Caco-2 (cell line): ENCODE results near the gene MAGI1. TPM values are rescaled to one million over a fixed set of nuclear protein-coding genes. Genes with fewer than 3 reads are reported as not detected.

Experiments
- BruUV-seq: library from RNA; stranded (reverse); fragments of 400-500 nt; replicated peaks from 2 replicates; lab custom pipeline; 2021; lab: Mats Ljungman, UMichigan
- CTCF ChIA-PET: fragments of 300-600 bp; sonication (Branson Sonifier 250); formaldehyde crosslinking; loops from one replicate; lab custom pipeline; 2022; ENCODE audit warnings: antibody characterized with exemption; lab: Charles Lee
- POLR2A ChIA-PET: fragments of 300-600 bp; sonication (Branson Sonifier 250); formaldehyde crosslinking; loops from one replicate; lab custom pipeline; 2022; ENCODE audit warnings: antibody characterized with exemption; lab: Charles Lee
- DNase-seq, 2 experiments: peaks; one replicate each; pipeline versions ENCODE4 v3.0.0 to v3.0.0-alpha.2; 2020 to 2022
- H3K27me3 ChIP-seq: replicated peaks from 2 replicates; pipeline ENCODE4 v1.6.0; 2011; ENCODE audit warnings: low read length; ENCODE audit not compliant: control insufficient read depth, insufficient read depth
- H3K36me3 ChIP-seq: 2 replicates; pipeline ENCODE4 v1.5.1; 2011; ENCODE audit warnings: low read length; ENCODE audit not compliant: control insufficient read depth, insufficient read depth
- H3K4me1 ChIP-seq: fragments of 250-450 bp; sonication (Bioruptor Pico); 2 replicates; pipeline ENCODE4 v1.5.1; 2020; ENCODE audit warnings: mild to moderate bottlenecking
- H3K4me3 ChIP-seq: 2 replicates; pipeline ENCODE4 v1.5.1; 2011; ENCODE audit warnings: low read depth, mild to moderate bottlenecking, control low read depth, low read length
- H3K9me3 ChIP-seq: fragments of 250-450 bp; sonication (Bioruptor Pico); 2 replicates; pipeline ENCODE4 v1.5.1; 2020; ENCODE audit warnings: mild to moderate bottlenecking, moderate library complexity
- H3K27ac Mint-ChIP-seq: one replicate; pipeline ENCODE4 v1.8.0; 2022; ENCODE audit warnings: mixed read lengths; ENCODE audit not compliant: unreplicated experiment
- H3K27me3 Mint-ChIP-seq: one replicate; pipeline ENCODE4 v1.8.0; 2022; ENCODE audit warnings: mixed read lengths; ENCODE audit not compliant: insufficient read depth, unreplicated experiment
- H3K36me3 Mint-ChIP-seq: one replicate; pipeline ENCODE4 v1.8.0; 2022; ENCODE audit warnings: mild to moderate bottlenecking, mixed read lengths; ENCODE audit not compliant: insufficient read depth, unreplicated experiment
- H3K4me1 Mint-ChIP-seq: one replicate; pipeline ENCODE4 v1.8.0; 2022; ENCODE audit warnings: low read depth, mixed read lengths; ENCODE audit not compliant: unreplicated experiment
- H3K4me3 Mint-ChIP-seq: one replicate; pipeline ENCODE4 v1.8.0; 2022; ENCODE audit warnings: mild to moderate bottlenecking, moderate library complexity, mixed read lengths; ENCODE audit not compliant: unreplicated experiment
- H3K9me3 Mint-ChIP-seq: one replicate; pipeline ENCODE4 v1.8.0; 2022; ENCODE audit warnings: mixed read lengths; ENCODE audit not compliant: unreplicated experiment
- CTCF ChIP-seq, 2 experiments: fragments of 200-600 bp in 1 of 2; IDR thresholded peaks; 1 replicate in 1 of 2; 2 replicates in 1 of 2; pipeline versions ENCODE4 v1.5.1 to v1.8.0; 2011 to 2022; ENCODE audit warnings: antibody characterized with exemption in 1 of 2, control low read depth in 1 of 2, inconsistent platforms in 1 of 2, low read depth in 1 of 2, low read length in 1 of 2, mild to moderate bottlenecking in 1 of 2, moderate library complexity in 1 of 2; ENCODE audit not compliant: insufficient read depth in 1 of 2, severe bottlenecking in 1 of 2, unreplicated experiment in 1 of 2
- intact Hi-C: fragments of 100-400 bp; cut with micrococcal nuclease; formaldehyde crosslinking; loops from one replicate; pipeline ENCODE4 v1.10.0; 2022; ENCODE audit not compliant: unreplicated experiment
- total RNA-seq: library from RNA; stranded (reverse); gene quantifications from 2 replicates; pipeline ENCODE4 v1.2.3, GENCODE V29; 2022

MAGI1 gene
- total RNA-seq, 1 experiment from 2014 or later: 64.9 TPM

DNA sequence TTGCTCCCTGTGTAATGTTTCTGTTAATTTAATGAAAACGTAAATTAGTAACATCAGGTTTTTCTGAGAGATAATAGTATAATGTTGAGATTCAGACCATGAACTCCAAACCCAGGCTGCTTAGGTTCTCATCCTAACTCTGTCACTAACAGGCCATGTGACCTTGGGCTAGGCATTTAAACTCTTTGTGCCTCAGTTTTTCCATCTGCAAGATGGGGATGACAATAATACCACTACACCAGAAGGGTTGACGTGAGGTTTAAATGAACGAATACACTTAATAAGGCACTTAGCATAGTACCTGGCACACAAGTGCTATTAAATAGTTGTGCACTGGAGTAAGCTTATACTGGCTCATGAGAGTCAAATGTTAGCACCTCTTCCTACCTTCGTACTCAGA, 370.8 kb downstream of the MAGI1 start:
- H3K27me3 ChIP-seq: no peaks in the 10 kb centered on the region
- H3K9me3 ChIP-seq: no peaks in the 10 kb centered on the region
- H3K9me3 Mint-ChIP-seq: no peaks in the 10 kb centered on the region
- no peaks in the 10 kb centered on the region for H3K4me1 ChIP-seq
- ChIA-PET POLR2A (no interaction called here), CTCF (no interaction called here)
- BruUV-seq: no TSS peak
- H3K4me1 Mint-ChIP-seq: no peaks in the 10 kb centered on the region
- H3K36me3 Mint-ChIP-seq: no peaks in the 10 kb centered on the region
- no peak for DNase-seq
- no peaks in the 10 kb centered on the region; the same call in 1 of the 2 replicates for H3K36me3 ChIP-seq
- intact Hi-C loops: no loop called here
- no peak overlapping the region for H3K27ac Mint-ChIP-seq
- H3K4me3 Mint-ChIP-seq: no peak overlapping the region
- no peak for TF ChIP-seq CTCF (IDR thresholded peaks at IDR 0.05; ENCODE audit: insufficient read depth in 1 of 2, low read depth in 1 of 2, low read length in 1 of 2, severe bottlenecking in 1 of 2, unreplicated experiment in 1 of 2)
- H3K27me3 Mint-ChIP-seq: no peaks in the 10 kb centered on the region
- no peak overlapping the region for H3K4me3 ChIP-seq

- Mint-ChIP-seq H3K27me3 (no peaks in the 10 kb centered on the region), H3K4me3 (no peak overlapping the region), H3K4me1 (no peaks in the 10 kb centered on the region), H3K9me3 (no peaks in the 10 kb centered on the region), H3K27ac (no peak overlapping the region), H3K36me3 (no peaks in the 10 kb centered on the region)
- ChIA-PET POLR2A (no interaction called here), CTCF (no interaction called here)
- Histone ChIP-seq H3K4me3 (no peak overlapping the region), H3K27me3 (no peaks in the 10 kb centered on the region), H3K9me3 (no peaks in the 10 kb centered on the region), H3K4me1 (no peaks in the 10 kb centered on the region), H3K36me3 (no peaks in the 10 kb centered on the region; the same call in 1 of the 2 replicates)
- DNase-seq: no peak
- TF ChIP-seq CTCF (IDR thresholded peaks at IDR 0.05; ENCODE audit: insufficient read depth in 1 of 2, low read depth in 1 of 2, low read length in 1 of 2, severe bottlenecking in 1 of 2, unreplicated experiment in 1 of 2): peak in 1 of 2 experiments; percentile 38
- no TSS peak for BruUV-seq
- intact Hi-C loops: no loop called here
Measured at GRCh38 chr3:65666448-65667091, 372.1 kb downstream of the MAGI1 start.

DNA sequence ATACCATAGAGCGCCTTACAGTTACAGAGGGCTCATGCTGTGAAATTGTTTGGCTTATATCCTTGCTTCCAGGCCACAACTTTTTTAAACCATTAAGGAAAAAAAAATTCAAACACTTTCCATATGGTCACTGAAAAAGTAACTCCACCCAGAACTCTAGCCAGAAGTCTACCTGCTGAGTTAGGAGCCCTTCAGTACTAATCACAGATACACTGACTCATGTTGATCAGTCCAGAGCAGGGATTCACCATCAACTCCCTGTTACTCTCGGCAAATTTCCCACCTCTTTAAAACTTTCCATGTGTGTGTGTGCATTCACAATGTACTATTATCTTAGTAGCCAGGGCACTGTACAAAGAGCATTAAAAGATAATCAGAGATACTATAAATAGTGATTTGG, 372.8 kb downstream of the MAGI1 start:
- no TSS peak for BruUV-seq
- no peaks in the 10 kb centered on the region; the same call in 1 of the 2 replicates for H3K36me3 ChIP-seq
- intact Hi-C loops: no loop called here
- TF ChIP-seq CTCF (IDR thresholded peaks at IDR 0.05; ENCODE audit: insufficient read depth in 1 of 2, low read depth in 1 of 2, low read length in 1 of 2, severe bottlenecking in 1 of 2, unreplicated experiment in 1 of 2): no peak
- no peaks in the 10 kb centered on the region for H3K9me3 Mint-ChIP-seq
- H3K27me3 Mint-ChIP-seq: no peaks in the 10 kb centered on the region
- H3K4me1 Mint-ChIP-seq: no peaks in the 10 kb centered on the region
- H3K36me3 Mint-ChIP-seq: no peaks in the 10 kb centered on the region
- H3K27me3 ChIP-seq: no peaks in the 10 kb centered on the region
- no peak overlapping the region for H3K4me3 Mint-ChIP-seq
- H3K4me1 ChIP-seq: no peaks in the 10 kb centered on the region
- CTCF ChIA-PET: no interaction called here
- no peaks in the 10 kb centered on the region for H3K9me3 ChIP-seq
- DNase-seq: no peak
- H3K4me3 ChIP-seq: no peak overlapping the region
- H3K27ac Mint-ChIP-seq: no peak overlapping the region
- POLR2A ChIA-PET: no interaction called here
